Uterus (tissue), 2 donors: ENCODE data around the gene TMBIM1.
"Not testable (repeated sequence)": the region's sequence is repeated elsewhere in the genome, so short reads cannot be mapped to it uniquely, and the experiment has no call there.

Source experiments
- CTCF ChIP-seq, 4 experiments: fragments of 200-600 bp in 2 of 4; fragments of 450-650 bp in 2 of 4; sonication (generic) in 2 of 4; IDR thresholded peaks; one replicate each; pipeline ENCODE4 v1.5.1; 2016 to 2019; ENCODE audit warnings: antibody characterized with exemption in 4 of 4, mild to moderate bottlenecking in 2 of 4, moderate library complexity in 1 of 4
- POLR2A ChIP-seq, 2 donors: fragments of 450-650 bp; IDR thresholded peaks; one replicate each; pipeline ENCODE4 v1.6.1; 2016; ENCODE audit warnings: antibody characterized with exemption in 2 of 2, mild to moderate bottlenecking in 1 of 2, moderate library complexity in 1 of 2

- not testable (repeated sequence) for TF ChIP-seq POLR2A, CTCF (IDR thresholded peaks at IDR 0.05)
These were observed 18.9 kb downstream of the TMBIM1 start for GRCh38 chr2:218273214-218273907.
